ENCODE measurements around the gene SPRY1.

Gene SPRY1, protein sequence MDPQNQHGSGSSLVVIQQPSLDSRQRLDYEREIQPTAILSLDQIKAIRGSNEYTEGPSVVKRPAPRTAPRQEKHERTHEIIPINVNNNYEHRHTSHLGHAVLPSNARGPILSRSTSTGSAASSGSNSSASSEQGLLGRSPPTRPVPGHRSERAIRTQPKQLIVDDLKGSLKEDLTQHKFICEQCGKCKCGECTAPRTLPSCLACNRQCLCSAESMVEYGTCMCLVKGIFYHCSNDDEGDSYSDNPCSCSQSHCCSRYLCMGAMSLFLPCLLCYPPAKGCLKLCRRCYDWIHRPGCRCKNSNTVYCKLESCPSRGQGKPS

DNA sequence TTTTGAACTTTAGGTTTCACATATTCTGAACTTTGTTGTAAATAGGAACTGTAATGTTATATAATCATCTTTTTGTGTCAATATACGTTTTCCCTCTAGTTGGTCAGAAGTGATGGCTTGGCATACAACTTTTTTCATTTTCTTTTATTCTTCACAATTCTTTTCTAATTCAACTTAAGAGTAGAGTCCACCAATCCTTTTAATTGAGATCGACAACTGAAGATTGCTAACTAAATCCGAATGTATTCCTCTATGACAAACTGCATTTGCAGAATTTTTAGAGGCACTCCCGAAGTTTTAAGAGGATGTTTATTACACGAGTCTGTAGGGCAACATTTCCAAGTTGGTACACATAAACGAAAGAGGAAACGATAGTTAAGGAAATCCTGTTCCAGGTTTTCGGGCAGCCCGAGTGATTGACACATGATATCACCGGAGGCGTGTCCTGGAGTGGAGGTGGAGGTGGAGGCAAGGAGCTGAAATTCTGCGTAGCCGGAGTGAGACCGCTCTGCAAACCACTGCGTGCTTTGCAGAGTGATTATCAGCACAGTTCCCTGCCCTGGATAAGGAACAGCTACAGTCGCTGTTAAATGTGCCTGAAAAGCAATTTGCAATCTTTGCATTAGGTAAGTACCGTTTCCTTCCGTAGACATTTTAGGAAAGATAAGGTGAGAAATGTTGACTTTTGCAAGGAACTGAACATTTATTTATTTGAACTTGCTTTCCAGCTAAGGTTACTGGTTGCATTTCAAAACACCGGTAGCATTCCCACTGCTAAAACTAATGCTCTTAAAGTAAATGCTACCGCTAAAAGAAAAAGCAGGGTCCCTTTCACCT is at the start of gene SPRY1:
Gene SPRY1 (plus strand): TSS at position 489 of the 837 bp plus-strand sequence. CDS start 4,797 bp downstream, outside the sequence.
- Mint-ChIP-seq H3K4me3 (peak within 1 kb of the TSS; percentile 80), H3K27me3 (peaks cover 11% of the 10 kb centered on the region), H3K9me3 (no peaks in the 10 kb centered on the region)

DNA sequence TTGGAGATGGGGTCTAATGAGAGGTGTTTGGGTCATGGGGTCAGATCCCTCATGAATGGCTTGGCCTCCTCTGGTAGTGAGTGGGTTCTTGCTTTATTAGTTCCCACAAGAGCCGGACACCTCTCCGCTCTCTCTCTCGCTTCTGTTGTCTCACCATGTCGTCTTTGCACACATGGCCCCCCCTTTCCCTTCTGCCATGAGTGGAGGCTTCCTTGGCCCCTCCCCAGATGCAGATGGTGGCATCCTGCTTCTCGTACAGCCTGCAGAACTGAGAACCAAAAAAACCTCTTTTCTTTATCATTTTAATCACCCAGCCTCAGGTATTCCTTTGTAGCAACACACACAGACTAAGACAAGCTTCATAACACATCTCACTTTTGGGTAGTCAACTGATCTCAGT is 49.6 kb upstream of the SPRY1 start:
- no peak overlapping the region for H3K4me3 Mint-ChIP-seq

More for the DNA sequence above, at the start of gene SPRY1:
- no peak within 1 kb of the TSS for H3K27ac Mint-ChIP-seq
- H3K4me1 Mint-ChIP-seq = peaks cover 14% of the 10 kb centered on the region
- no peaks in the 10 kb centered on the region for H3K36me3 Mint-ChIP-seq
- peak; percentile 29 to 46 for DNase-seq (ENCODE audit: low spot score in 2 of 2)
- ATAC-seq (ENCODE audit: low read depth) = peak; percentile 60

DNA sequence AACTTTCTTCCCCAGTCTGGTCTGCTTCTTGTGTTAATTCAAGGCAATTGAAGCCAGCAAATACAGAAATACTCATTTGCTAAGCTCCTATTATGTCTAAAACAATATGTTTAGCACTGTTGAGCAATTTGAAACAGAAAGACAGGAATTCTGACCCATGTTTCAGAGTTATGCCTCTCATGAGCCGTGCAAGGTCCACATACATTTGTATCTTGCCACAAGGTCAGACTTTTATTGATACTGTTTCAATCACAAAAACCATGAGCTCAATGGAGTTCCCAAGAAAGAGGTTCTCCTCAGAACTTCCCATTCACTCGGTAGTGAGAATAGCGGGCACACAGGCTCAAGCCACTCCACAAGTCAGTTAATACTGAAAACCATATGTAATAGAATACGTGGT is 47.6 kb upstream of the SPRY1 start:
- no peak overlapping the region for H3K4me3 Mint-ChIP-seq
- ATAC-seq (ENCODE audit: low read depth) (no peak), DNase-seq (ENCODE audit: low spot score in 2 of 2) (no peak)
- no peaks in the 10 kb centered on the region for H3K9me3 Mint-ChIP-seq
- H3K4me1 Mint-ChIP-seq = peaks cover 4% of the 10 kb centered on the region
- H3K27ac Mint-ChIP-seq = no peak overlapping the region
- H3K27me3 Mint-ChIP-seq = peaks cover 6% of the 10 kb centered on the region
- no peaks in the 10 kb centered on the region for H3K36me3 Mint-ChIP-seq

More for the DNA sequence above, 49.6 kb upstream of the SPRY1 start:
- Mint-ChIP-seq H3K27ac (no peak overlapping the region), H3K9me3 (no peaks in the 10 kb centered on the region), H3K4me1 (peaks cover 3% of the 10 kb centered on the region), H3K27me3 (peaks cover 3% of the 10 kb centered on the region), H3K36me3 (no peaks in the 10 kb centered on the region)
- no peak for DNase-seq (ENCODE audit: low spot score in 2 of 2)
- no peak for ATAC-seq (ENCODE audit: low read depth)

DNA sequence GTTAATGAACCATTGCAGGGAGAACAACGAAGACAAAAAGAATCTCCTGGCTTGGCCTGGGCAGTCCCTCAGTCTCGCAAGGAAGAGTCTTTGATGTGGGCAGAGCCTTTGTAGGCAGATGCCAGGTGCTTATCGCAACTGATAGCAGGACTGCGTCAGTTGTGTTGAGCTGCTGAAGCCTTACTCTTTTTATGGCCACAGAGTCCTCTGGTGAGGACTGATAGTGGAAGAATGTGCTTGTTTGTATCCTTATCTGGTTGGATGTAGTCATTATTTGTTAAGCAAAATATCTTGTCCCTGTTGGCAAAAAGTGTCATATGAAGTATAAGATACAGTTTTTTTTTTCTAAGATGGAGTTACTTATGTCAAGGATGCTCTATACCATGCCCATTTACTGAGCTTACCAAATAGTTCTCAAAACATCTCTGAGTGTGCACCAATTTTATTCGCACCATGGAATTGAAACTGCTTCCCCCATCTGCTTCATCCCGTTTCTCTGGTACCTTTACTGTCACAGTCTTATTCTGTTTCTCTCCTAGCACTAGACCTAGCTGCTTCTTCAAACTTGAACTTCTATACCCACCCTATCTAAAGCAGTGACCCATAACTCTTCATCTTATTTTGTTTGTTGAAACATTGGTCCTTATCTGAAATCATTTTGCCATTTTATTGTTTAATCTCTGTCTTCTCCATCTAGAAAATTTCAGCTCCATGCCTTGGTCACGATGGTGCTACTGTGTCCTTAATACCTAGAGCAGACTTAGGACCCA is 47.0 kb upstream of the SPRY1 start:
- DNase-seq (ENCODE audit: low spot score in 2 of 2) (no peak), ATAC-seq (ENCODE audit: low read depth) (no peak)
- H3K9me3 Mint-ChIP-seq = no peaks in the 10 kb centered on the region
- no peaks in the 10 kb centered on the region for H3K36me3 Mint-ChIP-seq
- peaks cover 9% of the 10 kb centered on the region for H3K27me3 Mint-ChIP-seq
- H3K27ac Mint-ChIP-seq = no peak overlapping the region
- no peak overlapping the region for H3K4me3 Mint-ChIP-seq
- H3K4me1 Mint-ChIP-seq = peaks cover 2% of the 10 kb centered on the region

DNA sequence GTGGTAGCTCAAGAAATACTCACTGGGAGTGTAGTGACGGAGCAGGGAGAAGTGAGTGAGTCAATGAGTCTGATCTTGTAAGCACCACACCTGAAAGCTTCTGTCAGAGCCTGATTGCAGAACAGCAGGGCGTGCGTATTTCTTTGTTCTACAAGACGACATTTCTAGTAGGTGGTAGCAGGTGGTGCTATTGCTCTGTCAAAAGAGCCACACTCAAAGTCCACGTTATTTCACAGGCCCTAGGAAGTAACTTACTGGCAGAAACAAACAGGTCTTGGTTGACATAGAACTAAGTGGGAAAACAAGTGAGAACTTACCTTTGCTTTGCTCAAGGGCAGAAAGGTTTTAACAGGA is 46.4 kb upstream of the SPRY1 start:
- no peaks in the 10 kb centered on the region for H3K36me3 Mint-ChIP-seq
- DNase-seq (ENCODE audit: low spot score in 2 of 2) (no peak), ATAC-seq (ENCODE audit: low read depth) (no peak)
- no peaks in the 10 kb centered on the region for H3K9me3 Mint-ChIP-seq
- no peak overlapping the region for H3K4me3 Mint-ChIP-seq
- peaks cover 9% of the 10 kb centered on the region for H3K27me3 Mint-ChIP-seq
- H3K27ac Mint-ChIP-seq = no peak overlapping the region
- H3K4me1 Mint-ChIP-seq = peaks cover 2% of the 10 kb centered on the region

DNA sequence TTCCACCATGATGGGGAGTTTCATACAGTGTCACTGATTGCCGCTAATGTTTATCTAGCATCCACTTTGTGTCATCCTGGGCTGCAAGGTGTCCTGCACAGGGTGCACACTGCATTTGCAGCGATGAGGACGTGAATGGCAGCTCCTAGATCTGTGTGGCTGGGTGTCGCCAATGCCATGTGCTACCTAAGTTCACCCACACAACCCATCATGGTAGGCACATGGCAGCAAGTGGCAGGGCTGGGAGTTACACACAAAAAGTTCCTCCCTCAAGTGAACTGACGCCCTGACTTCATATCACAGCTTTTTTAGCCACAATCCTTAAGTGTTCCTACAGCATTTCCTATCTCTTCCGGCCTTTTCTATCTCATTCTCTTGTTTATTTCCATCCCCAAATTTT is 45.9 kb upstream of the SPRY1 start:
- Mint-ChIP-seq H3K27me3 (peaks cover 9% of the 10 kb centered on the region), H3K36me3 (no peaks in the 10 kb centered on the region), H3K9me3 (no peaks in the 10 kb centered on the region), H3K4me3 (no peak overlapping the region), H3K27ac (no peak overlapping the region), H3K4me1 (peaks cover 2% of the 10 kb centered on the region)
- ATAC-seq (ENCODE audit: low read depth) (no peak), DNase-seq (ENCODE audit: low spot score in 2 of 2) (no peak)

DNA sequence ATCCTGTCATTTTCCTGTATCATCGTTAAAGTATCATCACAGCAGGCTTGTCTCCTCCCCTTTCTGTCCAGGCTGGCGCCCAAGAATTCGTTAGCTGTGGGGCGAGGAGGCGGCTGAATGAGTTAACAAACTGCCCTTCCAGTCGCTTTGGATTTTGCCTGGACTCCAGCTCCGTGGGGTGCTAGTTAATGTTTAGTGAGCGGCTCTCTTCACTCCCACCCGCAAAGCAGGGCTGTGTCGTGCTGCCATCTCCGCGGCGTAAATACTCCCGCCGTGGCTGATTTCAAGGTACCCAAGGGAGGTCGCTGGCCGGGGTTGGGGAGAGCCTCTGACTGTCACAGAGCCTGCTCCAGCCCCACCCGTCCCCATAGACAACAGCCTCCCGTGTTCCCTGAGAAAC is 44.9 kb upstream of the SPRY1 start:
- peaks cover 2% of the 10 kb centered on the region for H3K4me1 Mint-ChIP-seq
- H3K27ac Mint-ChIP-seq = no peak overlapping the region

DNA sequence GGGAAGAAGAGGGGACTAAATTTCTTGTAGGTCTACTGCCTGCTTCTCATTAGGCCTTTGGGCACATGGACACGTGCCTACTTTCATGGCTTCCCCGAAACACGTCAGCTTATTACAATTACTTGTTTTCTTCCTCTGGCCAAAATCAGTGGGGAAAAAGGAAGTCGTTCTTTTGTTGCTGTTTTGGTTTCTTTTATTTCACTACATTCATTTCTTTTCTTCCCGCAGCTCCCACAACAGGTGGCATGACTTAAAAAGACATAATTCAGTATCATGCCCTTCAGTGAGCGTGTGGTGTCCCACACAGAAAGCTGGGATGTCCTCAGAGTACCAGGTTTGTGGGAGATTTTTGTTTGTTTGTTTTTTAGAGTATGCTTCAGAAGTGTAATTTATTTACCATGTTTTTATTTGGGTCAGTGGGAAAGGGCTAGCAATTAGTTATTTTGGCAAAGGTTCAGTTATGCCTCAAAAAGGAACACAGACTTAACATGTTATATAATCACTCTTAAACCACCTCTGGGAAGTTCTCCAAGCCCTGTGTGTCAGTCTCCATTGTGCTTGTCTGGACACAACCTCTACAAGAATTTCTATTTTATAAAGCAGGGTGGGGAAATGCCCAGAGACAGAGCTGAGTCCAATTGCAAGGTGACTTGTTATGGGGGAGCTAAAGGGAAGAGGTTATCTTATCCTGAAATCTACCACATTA is 44.2 kb upstream of the SPRY1 start:
- H3K36me3 Mint-ChIP-seq = no peaks in the 10 kb centered on the region
- H3K4me1 Mint-ChIP-seq = peaks cover 2% of the 10 kb centered on the region
- H3K27ac Mint-ChIP-seq = no peak overlapping the region
- H3K27me3 Mint-ChIP-seq = peaks cover 9% of the 10 kb centered on the region
- ATAC-seq (ENCODE audit: low read depth) (no peak), DNase-seq (ENCODE audit: low spot score in 2 of 2) (no peak)
- H3K9me3 Mint-ChIP-seq = no peaks in the 10 kb centered on the region
- H3K4me3 Mint-ChIP-seq = no peak overlapping the region

More for the DNA sequence above, 44.9 kb upstream of the SPRY1 start:
- peaks cover 6% of the 10 kb centered on the region for H3K27me3 Mint-ChIP-seq
- no peak for DNase-seq (ENCODE audit: low spot score in 2 of 2)
- no peaks in the 10 kb centered on the region for H3K9me3 Mint-ChIP-seq
- H3K4me3 Mint-ChIP-seq = no peak overlapping the region
- no peak for ATAC-seq (ENCODE audit: low read depth)
- no peaks in the 10 kb centered on the region for H3K36me3 Mint-ChIP-seq

DNA sequence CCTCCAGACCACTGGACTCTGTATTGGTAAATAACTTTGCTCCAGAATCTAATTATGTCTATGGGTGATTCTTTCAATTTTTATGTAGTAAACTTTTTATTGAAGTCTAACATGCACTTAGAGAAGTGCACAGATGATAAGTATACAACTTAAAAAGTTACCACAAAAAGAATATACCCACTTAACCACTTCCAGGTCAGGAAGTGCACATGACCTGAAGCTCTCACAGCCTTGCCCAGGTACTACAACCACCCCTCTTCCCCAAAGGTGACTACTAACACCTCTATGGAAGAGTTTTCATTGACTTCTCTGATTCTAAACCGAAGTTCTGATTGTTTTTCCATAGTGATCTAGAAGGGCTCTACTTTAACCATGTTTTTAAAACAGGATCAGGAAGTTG is 43.6 kb upstream of the SPRY1 start:
- Mint-ChIP-seq H3K36me3 (no peaks in the 10 kb centered on the region), H3K4me1 (peaks cover 2% of the 10 kb centered on the region), H3K27me3 (peaks cover 9% of the 10 kb centered on the region), H3K27ac (no peak overlapping the region), H3K9me3 (no peaks in the 10 kb centered on the region), H3K4me3 (no peak overlapping the region)
- no peak for DNase-seq (ENCODE audit: low spot score in 2 of 2)
- ATAC-seq (ENCODE audit: low read depth) = no peak

DNA sequence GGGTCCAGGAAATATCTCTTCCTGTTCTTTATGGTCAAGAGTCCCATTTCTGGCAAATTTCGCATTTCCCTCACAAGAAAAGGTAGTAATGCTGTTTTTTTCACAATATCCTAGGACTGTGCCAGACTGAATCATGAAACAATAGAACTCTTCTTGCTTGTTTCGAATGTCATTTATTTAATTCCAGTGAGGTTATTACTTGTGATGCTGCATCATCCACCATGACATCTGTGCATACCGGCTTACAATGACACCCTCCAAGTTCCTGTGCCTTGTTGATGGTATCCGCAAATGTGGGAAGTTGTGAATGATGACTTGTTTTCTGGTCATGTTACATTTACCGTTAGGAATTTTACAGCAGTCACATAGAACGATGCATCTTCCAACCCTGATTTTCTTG is 42.9 kb upstream of the SPRY1 start:
- peaks cover 9% of the 10 kb centered on the region for H3K27me3 Mint-ChIP-seq
- ATAC-seq (ENCODE audit: low read depth) (no peak), DNase-seq (ENCODE audit: low spot score in 2 of 2) (no peak)
- no peaks in the 10 kb centered on the region for H3K36me3 Mint-ChIP-seq
- no peaks in the 10 kb centered on the region for H3K9me3 Mint-ChIP-seq
- peaks cover 2% of the 10 kb centered on the region for H3K4me1 Mint-ChIP-seq
- no peak overlapping the region for H3K27ac Mint-ChIP-seq
- H3K4me3 Mint-ChIP-seq = no peak overlapping the region

DNA sequence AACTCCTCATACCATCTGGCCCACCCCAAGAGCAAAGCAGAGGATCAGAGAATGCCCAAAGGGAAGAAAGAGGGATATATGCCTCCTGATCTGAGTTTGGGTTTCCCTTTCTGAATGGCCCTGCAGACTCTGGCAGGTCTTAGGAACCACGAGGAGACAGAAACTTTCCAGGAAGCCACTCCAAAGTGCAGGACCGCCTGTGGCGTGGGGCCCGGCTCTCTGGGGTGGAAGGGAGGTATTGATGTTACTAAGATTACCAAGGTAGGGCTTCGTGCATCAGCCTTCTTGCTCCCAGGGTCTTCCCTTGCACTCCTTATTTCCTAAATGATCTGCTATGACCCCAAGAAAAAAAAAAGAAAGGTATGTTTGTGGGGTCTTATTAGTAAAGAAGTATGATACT is 41.9 kb upstream of the SPRY1 start:
- Mint-ChIP-seq H3K27me3 (peaks cover 9% of the 10 kb centered on the region), H3K27ac (no peak overlapping the region), H3K4me1 (peaks cover 2% of the 10 kb centered on the region), H3K36me3 (no peaks in the 10 kb centered on the region), H3K9me3 (no peaks in the 10 kb centered on the region), H3K4me3 (no peak overlapping the region)
- ATAC-seq (ENCODE audit: low read depth) (no peak), DNase-seq (ENCODE audit: low spot score in 2 of 2) (no peak)

DNA sequence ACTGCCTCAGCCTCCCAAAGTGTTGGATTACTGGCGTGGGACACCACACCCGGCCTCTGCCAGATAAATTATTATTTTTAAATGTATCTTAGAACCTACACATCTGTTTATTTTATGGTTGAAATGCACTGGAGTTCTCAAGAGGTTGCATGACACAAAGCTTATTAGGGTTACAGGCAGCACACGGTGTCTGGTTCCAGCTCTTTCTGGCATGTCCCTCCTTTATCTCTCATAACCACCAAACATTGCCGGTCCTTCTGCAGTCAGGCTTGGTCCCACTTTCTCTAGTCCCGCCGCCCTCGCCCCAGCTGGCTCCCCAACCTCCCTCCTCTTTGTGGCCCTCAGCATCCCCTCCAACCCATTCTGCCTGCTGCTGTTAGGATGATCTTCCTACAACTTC is 39.7 kb upstream of the SPRY1 start:
- Mint-ChIP-seq H3K36me3 (no peaks in the 10 kb centered on the region), H3K4me1 (peaks cover 2% of the 10 kb centered on the region), H3K9me3 (no peaks in the 10 kb centered on the region), H3K4me3 (no peak overlapping the region), H3K27ac (no peak overlapping the region), H3K27me3 (peaks cover 9% of the 10 kb centered on the region)
- ATAC-seq (ENCODE audit: low read depth) (no peak), DNase-seq (ENCODE audit: low spot score in 2 of 2) (no peak)

DNA sequence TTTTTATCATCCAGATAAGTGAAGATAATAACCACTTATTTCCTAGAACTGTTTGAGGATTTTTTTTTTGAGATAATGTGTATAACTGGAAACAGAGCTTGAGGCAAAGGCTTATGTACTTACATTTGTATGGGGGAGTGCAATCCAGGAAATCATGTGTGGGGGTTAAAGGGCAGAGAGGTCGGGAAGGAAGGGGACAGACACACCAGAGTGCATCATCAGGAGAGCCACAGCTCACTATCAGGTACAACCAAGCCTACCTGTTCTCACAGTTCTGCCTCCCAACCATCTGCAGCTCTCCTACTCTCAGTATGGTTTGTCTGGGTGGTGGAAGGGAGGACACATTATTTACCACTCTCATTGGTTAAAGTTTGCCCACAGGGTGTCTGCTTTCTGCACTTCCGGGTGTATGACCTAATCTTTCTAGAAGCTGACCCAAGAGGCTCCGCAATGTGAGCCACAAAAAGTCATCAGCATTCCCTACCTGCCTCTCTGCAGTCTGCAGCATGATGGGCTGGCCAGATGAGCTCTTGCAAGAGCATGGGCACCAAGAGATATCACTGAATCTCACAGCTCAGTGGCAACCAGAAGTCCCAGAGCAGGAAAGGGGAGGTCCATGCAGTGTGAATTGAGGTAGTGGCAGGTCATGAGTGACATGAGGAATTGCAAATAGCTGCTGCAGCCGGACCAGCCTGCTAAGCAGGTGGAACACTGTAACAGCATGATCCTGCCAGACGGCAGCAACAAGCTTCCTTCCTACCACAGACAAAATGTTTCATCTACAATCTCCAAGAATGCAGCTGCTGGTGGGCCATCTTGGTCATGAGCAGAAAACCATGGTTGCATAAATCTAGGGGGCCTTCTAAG is 36.9 kb upstream of the SPRY1 start:
- no peak for DNase-seq (ENCODE audit: low spot score in 2 of 2)
- peaks cover 5% of the 10 kb centered on the region for H3K4me1 Mint-ChIP-seq
- H3K27me3 Mint-ChIP-seq = peaks cover 3% of the 10 kb centered on the region
- no peak overlapping the region for H3K27ac Mint-ChIP-seq
- no peak for ATAC-seq (ENCODE audit: low read depth)
- no peaks in the 10 kb centered on the region for H3K9me3 Mint-ChIP-seq
- H3K36me3 Mint-ChIP-seq = no peaks in the 10 kb centered on the region
- no peak overlapping the region for H3K4me3 Mint-ChIP-seq

Data from memory B cell (primary cell).